GM18861 (cell line): Measurements from ENCODE around the gene PRIMA1.

Source experiments
- ATAC-seq: cut with Tn5 transposase; IDR thresholded peaks from one replicate; pipeline ENCODE4 v1.9.1; 2021; ENCODE audit not compliant: unreplicated experiment

PRIMA1 gene

DNA sequence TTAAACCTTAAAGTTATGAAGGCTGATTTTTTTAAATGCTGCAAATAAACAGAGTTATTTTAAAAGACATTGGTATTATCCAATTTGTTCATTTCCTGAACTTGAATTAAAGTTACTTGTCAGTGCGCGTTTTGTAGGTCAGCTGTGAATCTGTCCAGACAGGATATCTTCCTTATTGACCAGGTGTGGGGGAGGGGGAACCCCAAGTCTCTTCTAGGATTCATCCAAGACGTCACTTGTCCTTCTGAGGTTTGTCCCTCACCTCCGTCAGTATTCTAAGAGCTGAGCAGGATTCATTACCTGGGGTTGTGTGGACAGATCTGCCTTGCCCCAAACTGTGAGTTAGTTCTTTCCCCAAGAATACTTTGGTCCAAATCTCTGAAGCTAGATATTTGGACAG is 8.8 kb upstream of the PRIMA1 start:
- ATAC-seq = no peak

DNA sequence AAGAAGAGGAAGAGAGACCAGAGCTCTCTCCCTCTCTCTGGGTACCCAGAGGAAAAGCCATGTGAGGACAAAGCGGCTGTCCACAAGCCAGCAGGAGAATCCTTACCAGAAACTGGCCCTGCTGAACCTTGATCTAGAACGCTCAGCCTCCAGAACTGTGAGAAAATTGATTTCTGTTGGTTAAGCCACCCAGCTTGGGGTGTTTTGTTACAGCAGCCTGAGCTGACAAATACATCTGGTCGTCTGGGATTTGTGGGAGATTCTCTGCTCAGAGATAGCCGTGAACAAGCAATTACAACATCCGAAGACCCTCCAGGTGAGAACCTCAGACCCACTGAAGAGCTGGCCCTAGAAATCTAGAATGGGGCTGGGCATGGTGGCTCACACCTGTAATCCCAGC is 6.5 kb upstream of the PRIMA1 start:
- no peak for ATAC-seq

DNA sequence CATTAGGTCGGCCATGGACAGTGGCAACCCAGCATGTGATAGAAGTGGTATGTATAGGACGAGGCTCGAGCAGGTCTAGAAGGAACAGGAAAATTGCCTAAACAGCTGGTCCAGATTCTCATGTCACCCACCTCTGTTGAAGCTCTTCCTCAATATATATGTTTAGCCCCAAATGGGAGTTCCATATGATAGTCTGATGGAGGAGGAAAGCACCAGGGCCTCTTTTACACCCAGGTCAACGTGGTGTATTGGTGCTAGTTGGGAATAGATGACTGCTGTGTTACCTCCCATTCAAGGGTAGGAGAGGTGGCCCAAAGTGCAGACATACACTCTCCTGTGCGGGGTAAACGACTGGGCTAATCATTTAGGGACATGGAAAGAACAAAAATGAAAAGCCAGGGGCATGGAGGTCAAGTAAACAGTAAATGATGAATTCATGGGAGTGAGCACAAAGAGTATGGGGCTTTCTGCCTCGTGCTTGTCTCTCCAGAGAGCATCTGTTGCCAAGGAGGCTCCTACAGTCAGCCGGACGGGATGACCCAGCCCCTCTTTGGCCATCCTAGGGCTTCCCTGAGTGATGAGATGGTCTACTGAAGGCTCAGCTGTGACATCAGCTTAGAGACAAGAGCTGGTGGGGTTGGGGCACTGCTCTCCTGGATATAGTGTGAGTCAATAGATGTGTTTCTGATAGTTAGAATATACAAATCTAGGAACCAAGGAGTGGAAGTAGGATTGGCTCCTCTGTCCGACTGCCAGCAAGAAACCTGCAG is 5.5 kb upstream of the PRIMA1 start:
- ATAC-seq = no peak

DNA sequence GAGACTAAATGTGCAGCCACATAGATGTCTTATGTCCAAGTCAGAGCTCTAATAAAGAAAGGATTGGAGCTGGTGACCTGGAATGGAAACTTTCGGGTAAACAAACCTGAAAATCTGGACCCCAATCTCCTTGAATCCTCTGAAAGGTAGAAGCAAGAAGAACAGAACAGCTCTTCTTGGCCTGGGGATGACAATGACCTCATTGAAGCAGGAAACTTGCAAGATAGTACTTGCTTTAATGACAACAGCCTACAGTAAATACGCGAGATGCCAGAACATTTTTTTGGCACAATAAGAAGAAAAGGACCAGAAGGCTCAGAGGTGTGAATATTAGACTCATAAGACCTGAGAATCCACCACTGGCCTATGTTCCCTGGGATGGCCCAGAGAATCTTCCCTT is 4.1 kb upstream of the PRIMA1 start:
- ATAC-seq = no peak

DNA sequence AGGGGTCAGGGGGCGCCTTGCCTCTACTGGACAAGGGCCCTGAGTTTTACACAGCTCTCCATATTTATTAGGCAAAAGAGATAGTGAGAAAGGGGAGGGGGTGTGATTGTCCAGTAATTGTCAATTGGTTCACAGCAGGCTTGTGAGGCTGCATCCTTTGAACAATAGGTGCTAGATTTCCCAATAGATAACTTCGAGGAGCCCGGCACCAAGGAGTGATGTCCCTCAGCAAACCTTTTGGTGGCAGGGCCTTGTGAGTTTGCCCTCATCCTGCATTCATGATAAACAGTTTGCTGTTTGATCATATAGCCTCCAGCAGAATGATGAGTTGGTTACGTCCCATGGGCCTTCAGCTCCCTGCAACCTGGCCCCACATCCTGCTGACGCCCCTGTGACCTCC is 2.7 kb upstream of the PRIMA1 start:
- no peak for ATAC-seq

DNA sequence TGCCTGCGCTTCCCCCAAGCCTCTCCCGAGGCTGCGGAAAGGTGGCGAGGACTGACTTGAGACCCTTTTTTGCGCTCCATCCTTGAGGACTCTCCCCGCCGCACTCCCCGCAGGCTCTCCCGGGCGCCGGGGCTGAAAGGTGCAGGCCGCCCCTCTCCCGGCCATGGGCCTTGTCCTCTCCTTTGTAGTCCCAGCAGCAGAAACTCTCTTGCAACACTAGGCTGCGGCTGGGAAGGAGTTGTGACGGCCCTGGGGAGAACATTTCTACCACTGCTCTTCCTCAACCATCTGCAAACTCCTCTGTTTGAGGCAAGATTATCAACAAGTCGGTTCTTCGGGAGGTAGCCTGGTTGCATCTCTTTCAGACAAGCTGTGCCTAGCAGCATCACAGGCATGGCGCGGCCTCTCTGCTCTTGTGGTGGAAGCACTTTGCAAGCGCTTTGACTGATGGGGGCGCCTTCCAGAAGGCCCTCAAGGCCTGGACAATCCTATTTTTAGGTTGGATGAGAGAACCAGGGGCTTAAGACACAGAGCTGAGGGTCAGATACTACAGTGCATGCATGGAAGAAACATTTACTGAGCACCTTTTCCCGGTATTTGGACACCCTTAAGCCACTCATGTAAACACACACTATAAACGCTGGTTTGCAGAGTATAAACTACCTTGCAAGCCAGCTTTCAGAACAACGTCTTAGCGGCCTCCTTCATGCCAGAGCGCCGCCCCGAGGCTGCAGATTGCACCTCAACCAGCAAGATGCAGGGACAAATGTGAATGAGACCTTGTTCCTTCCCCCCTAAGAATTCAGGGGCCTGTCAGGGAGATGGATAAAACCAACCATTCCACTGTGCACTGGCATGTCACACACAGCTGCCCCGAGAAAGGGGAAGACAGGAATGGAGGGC is 1.2 kb upstream of the PRIMA1 start:
- no peak for ATAC-seq

DNA sequence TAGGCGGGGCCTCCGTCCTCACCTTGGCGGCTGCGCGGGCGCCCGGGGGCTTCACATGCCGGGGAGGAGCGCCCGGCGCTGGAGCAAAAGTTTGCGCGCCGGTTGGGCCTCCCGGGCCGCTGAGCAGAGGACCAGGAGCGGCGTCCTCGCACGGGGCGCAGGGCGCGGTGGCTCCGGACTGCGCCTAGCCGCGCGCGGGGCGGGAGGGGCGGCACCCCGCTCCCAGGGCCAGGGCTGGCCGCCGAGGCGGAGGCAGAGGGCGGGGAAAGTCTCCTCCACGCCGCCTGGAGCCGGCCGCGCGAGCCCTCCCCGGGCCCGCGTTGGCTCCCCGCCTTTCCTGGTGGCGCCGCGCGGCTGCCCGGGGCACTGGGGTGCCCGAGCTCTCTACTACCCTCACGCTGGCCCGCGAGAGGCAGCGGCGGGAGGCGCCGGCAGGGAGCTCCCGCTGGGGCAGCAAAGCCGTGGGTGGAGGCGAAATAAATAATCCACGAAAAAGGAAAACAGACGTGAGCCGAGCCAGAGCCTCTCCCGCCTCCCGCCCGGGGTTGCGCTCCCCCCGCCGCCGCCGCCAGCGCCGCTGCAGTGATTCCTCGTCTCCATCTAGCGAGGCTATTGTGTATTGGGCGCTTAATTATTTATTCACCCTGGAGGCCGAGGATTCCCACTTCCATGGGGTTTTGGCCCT is 400 bp upstream of the PRIMA1 start:
- ATAC-seq = no peak

DNA sequence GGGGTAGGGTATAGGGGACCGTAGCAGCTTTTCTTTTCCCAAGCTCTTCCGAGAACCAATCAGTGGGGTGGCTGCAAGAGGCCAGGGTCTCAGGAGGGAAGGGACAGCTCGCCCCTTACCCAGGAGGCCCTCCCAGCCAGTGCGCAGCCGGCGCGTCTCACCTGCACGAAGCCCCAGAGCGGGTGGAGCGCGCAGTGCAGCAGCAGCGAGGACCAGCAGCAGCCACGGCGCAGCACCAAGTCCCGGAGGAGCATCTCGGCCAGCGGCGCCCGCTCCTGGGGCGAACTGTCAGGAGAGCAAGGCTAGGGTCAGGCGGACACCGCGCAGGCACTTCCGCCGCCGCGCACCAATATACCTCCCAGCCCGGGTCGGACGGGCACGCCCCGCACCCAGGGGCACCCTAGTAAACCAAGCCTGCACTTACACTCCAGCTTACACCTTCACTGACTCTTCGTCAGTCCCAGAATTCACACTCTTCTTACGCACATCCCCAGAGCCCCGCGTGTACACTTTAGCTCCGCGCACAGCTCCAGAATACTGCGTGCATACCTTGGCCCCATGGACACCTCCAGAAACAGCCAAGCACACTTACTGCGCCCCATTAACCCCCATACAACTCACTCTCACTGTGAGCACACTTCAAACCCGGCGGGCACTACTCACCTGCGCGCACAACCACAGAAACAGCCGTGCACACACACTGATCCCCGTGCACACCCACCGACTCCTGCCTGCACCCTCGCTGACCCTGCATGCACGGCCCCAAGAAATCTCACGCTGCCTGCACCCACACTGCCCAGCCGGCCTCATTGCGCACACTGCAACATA is 606 bp downstream of the PRIMA1 start:
- no peak for ATAC-seq

DNA sequence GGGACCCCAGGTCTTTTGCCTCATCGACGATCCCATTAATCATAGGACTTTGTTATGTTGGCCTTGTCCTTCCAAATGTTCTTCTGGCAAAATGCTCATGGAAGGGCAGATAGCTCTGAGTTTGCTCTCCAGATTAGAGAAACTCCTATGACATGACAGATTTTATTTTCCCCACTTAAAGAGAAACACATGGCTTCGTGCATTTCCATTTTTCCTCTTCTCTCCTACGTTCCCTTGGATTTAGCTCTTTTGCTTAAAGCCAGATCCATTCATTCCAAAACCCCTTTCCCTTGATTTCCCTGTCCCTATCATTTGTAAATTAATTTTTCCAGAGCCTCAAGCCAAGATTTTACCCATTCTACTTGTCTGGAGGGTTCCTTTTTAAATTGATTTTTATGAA is 2.9 kb downstream of the PRIMA1 start:
- no peak for ATAC-seq

DNA sequence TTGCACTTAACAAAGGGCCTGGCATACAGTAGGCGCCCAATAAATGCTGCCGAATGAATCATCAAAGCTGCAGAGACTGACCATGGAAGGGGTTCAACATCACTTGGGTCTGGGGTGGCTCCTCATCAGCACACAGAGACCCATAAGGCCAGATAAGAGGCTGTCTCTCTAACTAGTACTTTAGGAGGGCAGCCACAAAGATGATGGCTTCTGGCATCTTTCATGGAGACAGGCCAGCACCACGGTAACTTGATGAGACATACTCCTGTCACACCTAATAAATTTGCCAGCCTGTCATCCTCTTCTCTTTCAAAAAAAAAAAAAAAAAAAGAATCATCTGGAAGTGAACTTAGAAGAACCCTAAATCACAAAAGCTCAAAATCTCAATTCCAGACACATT is 3.4 kb downstream of the PRIMA1 start:
- ATAC-seq = no peak

DNA sequence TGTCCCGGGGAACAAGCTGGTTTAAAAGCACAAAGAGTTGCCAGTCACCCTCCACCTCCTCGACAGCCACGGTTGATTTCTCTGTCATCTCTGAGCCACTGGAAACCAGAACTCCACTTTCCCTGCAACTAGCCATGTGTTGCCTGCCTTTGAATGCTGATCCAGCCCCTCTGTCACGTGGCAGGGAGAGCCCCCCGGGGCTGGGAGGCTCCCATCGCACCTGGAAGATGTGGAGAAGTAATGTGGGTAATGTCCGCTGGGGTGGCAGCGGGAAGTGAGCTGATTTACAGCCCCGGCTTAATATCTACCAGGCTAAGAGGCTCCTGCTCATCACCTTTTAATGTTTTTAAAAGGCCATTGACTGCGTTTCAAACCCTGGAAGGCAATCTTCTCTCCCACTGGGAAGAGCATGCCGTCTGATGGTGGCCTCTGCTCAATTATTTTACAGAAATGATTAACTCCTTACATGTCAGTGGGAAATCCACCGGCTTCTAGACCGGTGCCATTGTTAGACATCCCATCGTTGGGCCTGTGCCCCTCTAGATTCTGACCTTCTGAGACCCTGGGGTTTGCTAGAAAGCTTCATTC is 7.4 kb downstream of the PRIMA1 start:
- no peak for ATAC-seq

DNA sequence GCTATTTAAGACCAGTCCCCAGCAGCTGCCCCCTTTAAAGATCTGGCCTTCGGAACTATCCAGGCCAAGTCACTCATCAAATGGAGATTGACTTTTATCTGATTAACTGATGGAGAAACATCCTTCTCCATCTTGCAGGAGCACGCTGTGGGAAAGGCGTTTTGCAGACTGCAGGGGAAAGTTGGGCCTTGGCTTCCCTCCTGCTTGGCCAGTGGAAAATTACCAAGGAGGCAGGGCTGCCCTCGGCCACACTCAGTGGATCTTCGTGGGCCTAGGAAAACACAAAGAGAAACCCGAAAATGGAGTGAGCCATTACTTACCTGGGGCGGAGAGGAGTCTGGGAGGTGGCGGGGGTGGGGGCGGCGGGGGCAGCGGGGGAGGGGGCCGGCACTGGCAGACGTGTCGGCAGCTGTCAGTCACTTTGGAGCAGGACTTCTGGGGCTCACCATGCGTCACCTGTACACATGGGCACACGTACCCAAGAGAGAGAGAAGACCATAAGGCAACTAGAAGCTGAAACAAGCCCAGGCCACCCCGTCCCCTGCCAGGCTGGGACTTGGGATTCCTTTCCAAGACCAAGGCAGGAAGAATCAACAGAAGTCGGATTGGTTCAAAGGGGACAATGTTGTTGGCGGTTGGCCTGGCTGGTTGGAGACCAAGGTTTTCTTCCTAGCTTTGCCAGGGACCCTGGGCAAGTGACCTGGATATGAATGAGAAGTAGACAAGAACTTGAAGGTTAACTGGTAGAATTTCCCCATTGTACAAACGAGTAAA is 9.2 kb downstream of the PRIMA1 start:
- no peak for ATAC-seq

DNA sequence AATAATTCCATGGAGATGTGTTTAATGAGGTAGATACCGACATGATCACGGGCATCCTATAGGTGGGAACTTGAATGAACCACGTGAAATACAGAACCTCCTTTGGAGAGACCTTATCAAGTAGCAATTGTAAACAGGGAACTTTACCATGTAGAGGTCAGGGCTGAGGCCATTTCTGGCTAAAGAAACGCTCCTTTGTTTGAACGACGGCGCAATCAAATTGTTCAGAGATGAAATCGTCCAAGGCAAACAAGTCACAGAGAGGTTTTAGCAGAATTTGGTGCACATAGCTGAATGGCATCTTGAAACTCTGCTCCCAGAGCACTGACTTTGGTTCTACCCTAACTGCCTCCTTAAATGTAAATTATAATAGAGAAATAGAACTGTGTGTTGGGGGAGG is 9.8 kb downstream of the PRIMA1 start:
- no peak for ATAC-seq

DNA sequence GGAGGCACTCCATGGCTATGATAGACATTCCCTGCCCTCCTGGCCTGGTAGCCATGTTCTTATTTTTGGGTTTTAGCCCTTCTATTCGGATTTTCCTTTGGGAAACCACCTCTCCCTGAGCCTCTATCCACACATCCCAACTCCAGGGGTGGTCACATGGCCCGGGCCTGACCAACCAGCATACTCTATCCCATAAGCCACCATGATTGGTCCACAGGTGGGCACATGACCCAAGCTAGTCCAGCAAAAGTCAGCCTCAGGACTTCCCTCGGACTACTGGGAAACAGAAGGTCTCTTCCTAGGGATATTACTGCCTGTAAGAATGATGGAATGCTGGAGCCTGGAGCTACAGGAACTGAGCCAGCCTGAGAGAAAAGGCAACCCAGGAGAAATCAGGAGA is 12.5 kb downstream of the PRIMA1 start:
- no peak for ATAC-seq

DNA sequence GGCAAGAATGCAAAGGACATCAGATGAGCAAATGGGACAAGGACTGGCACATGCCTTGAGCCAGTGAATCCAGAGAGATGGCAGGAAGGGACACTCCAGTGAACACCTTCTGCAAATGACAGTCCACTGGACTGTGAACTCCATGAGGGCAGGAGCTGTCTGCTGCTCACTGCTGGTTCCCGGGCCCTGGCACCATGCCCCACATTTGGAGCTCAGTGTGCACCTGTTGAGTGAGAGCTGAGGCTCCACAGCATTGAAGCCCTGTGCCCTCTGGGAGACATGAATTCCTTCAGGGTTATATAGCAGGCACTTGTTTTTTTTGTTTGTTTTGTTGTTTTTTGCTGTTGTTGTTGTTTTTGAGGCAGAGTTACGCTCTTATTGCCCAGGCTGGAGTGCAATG is 13.1 kb downstream of the PRIMA1 start:
- ATAC-seq = no peak

DNA sequence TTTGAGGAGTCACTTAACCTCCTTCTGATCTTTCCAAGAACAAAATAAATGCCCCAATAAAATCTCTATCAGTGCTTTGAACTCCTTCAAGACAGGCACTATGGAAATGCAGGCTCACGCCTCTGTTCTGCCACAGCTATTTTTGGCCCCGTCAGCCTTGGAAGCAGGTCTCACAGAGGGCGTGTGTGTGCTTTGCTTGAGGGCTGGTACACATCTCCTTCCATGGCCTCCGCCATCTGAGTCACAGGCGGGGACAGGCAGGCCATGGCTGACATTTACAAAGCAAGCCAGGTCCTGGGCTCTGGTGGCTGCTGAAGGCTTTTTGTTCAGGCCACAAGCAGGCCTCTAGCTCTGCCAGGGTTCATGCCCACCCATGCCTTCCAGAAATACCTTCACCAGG is 16.0 kb downstream of the PRIMA1 start:
- ATAC-seq = no peak

DNA sequence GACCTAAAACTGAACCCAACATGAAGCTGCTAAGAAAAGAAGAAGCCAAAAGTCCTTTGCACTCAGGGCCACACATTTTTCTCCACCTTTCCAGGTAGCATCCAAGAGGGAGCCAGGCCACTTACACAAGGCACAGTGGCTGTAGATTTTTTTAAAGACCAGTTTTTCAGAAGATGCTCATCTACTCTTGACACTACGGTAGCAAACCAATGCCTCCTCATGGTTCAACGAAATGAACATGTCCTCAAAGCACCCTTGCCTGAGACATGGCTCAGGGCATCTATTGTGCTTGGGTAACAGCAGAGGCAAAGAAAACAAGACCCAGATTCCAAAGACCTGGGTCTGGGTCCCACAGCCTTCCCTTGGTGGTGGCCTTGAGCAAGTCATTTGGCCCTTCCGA is 22.3 kb downstream of the PRIMA1 start:
- no peak for ATAC-seq

DNA sequence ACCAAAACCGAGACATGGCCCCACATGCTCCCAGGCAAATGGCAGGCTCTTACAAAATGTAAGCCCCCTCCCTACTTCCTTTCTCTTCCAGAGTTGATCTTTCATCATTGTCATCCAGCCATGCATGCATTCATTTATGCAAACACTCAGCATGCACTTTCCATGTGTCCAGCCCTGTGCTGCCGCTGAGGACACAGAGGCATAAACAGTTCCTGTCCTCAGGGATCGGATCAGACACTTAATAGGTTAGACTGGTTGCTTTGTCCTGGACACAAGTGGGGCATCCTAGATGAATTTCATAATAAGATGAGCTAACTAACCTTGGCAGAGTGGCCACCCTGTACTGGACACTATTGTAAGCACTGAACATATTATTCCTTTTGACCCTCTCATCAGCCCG is 23.1 kb downstream of the PRIMA1 start:
- ATAC-seq = no peak

DNA sequence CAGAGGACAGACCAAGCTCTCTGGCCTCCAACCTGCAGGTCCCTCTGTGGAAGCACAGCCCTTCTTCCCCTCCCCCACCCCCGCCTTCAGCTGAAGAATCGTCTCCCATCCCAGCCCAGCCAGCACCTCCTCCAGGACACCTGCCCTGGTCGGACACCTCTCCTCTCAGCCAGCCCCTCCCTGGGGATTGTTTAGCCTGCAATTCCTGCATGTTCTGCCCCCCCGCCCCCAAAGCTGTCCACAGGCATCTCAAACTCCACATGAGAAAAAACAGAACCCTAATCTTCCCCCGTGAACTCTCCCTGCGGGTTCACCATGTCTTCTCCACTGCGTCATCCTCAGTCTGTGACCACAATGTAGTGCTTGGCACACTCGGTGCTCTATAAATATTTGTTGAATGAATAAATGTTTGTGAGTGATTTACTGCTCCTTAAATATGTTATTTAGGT is 24.1 kb downstream of the PRIMA1 start:
- no peak for ATAC-seq
